Fibroblast of villous mesenchyme (primary cell): ENCODE measurements around the gene FANCE. TPM values are rescaled to one million over a fixed set of nuclear protein-coding genes. Genes with fewer than 3 reads are reported as not detected.

Source experiments
- DNase-seq: peaks from one replicate; pipeline ENCODE4 v3.0.0-alpha.2; 2010; ENCODE audit warnings: low read depth
- H3K4me3 ChIP-seq: 2 replicates; pipeline ENCODE4 v1.5.1; 2011; ENCODE audit warnings: low read depth, mild to moderate bottlenecking, low read length
- total RNA-seq: library from RNA; depleted of rRNA; stranded (reverse); fragments of >200 nt; gene quantifications from 2 replicates; pipeline ENCODE4 v1.2.3, GENCODE V29; 2012
- TF ChIP-seq, protein P1 (sequence below): IDR thresholded peaks from 2 replicates; pipeline ENCODE4 v1.5.1; 2012; ENCODE audit warnings: low read depth, mild to moderate bottlenecking, low read length; ENCODE audit not compliant: insufficient read depth

Gene FANCE, protein sequence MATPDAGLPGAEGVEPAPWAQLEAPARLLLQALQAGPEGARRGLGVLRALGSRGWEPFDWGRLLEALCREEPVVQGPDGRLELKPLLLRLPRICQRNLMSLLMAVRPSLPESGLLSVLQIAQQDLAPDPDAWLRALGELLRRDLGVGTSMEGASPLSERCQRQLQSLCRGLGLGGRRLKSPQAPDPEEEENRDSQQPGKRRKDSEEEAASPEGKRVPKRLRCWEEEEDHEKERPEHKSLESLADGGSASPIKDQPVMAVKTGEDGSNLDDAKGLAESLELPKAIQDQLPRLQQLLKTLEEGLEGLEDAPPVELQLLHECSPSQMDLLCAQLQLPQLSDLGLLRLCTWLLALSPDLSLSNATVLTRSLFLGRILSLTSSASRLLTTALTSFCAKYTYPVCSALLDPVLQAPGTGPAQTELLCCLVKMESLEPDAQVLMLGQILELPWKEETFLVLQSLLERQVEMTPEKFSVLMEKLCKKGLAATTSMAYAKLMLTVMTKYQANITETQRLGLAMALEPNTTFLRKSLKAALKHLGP
- 4.5 and 6.5 TPM in 2 replicates for total RNA-seq

DNA sequence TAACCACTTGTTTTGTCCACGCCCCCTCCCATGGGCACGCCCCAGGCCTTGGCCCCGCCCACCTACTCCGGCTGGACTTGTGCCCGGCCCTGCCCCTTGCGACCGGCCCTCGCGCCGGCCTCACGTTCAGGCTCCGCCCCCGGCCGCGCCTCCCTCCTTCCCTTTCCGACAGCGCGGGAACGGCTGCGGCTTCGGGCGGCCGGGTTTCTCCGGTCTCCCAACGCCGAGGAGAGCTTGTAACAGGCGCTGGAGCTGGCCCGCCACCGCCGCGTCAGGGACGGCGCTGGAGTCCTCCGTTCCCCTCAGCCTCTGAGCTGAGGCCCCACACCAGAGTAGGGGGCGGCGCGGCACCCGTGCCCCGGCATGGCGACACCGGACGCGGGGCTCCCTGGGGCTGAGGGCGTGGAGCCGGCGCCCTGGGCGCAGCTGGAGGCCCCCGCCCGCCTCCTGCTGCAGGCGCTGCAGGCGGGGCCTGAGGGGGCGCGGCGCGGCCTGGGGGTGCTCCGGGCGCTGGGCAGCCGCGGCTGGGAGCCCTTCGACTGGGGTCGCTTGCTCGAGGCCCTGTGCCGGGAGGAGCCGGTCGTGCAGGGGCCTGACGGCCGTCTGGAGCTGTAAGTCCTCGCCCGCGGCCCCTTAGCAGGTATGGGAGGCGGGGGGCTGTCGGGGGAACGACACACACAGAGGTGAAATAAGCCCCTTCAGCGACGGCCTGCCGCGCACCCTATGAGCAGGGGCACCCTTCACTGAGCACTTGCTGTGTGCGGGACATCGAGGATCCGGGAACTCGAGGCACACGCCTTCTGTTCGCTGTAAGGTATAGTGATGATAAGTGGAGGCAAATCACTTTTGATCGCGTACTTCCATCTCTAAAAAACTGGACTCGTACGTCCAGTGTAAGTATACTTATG, at the start of gene FANCE:
Gene FANCE, plus strand, starts transcription at position 156 of the 908 bp plus-strand sequence. Its CDS starts 208 bp downstream, at position 364.
- TF ChIP-seq, protein P1, sequence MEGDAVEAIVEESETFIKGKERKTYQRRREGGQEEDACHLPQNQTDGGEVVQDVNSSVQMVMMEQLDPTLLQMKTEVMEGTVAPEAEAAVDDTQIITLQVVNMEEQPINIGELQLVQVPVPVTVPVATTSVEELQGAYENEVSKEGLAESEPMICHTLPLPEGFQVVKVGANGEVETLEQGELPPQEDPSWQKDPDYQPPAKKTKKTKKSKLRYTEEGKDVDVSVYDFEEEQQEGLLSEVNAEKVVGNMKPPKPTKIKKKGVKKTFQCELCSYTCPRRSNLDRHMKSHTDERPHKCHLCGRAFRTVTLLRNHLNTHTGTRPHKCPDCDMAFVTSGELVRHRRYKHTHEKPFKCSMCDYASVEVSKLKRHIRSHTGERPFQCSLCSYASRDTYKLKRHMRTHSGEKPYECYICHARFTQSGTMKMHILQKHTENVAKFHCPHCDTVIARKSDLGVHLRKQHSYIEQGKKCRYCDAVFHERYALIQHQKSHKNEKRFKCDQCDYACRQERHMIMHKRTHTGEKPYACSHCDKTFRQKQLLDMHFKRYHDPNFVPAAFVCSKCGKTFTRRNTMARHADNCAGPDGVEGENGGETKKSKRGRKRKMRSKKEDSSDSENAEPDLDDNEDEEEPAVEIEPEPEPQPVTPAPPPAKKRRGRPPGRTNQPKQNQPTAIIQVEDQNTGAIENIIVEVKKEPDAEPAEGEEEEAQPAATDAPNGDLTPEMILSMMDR = no peak
- DNase-seq = peak; percentile 92
- peak within 1 kb of the TSS; percentile 69 for H3K4me3 ChIP-seq

DNA sequence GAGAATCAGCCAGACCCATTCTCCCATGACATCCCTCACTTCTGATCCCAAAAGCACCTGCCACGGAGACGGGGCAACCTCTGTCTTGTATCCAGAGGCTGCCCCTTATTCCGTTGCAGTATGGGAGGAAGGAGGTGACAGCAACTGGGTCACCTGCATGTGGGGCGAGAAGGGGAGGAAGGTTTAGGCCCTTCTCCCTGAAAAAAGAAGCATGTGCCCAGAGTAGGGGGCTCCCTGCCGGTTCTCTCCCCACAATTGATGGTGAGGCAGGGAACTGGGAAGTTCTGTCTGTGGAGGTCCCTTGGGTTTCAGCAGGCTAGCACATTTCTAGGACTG, 49.3 kb upstream of the FANCE start:
- H3K4me3 ChIP-seq = no peak overlapping the region
- TF ChIP-seq, protein P1 = no peak
- DNase-seq = no peak

DNA sequence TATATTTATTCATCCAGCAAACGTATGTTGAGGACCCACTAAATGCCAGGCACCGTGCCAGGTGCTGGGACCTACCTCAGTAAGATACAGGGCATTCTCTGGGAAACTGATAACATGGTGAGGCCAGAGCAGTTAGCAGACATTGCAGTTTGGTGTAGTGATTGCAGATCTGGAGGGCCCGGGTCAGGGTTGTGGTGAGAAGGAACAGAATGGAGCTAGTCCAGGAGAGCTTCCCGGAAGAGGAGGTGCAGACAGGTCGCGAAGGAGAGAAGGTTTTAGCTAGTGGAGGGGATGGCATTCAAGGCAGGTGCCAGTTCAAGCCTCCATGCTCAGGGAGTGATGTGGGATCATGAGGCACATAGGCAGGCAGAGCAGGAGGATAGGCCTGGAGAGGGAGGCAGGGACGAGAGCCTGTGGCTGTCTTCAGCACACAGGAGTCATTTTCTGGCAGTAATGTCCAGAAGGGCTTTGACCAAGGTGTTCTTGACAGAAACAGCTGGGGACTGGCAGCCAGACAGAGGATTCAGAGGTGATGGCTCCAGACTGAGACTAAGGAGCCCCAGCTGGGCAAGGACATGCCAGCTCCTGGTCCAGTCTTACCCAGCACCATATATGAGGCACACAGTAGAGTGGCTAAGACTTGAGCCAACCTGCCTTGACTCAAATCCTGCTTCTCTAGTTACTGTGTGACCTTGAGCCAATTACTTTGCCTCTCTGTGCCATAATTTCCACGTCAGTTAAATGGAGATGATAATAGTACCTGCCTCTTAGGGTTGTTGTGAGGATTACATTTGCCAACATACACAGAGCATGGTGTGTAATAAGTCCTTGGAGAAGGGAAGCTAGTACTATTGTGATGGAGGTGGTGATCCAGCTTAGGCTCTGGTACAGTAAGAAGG, 48.3 kb upstream of the FANCE start:
- TF ChIP-seq, protein P1 = no peak
- H3K4me3 ChIP-seq = no peak overlapping the region
- DNase-seq = no peak

DNA sequence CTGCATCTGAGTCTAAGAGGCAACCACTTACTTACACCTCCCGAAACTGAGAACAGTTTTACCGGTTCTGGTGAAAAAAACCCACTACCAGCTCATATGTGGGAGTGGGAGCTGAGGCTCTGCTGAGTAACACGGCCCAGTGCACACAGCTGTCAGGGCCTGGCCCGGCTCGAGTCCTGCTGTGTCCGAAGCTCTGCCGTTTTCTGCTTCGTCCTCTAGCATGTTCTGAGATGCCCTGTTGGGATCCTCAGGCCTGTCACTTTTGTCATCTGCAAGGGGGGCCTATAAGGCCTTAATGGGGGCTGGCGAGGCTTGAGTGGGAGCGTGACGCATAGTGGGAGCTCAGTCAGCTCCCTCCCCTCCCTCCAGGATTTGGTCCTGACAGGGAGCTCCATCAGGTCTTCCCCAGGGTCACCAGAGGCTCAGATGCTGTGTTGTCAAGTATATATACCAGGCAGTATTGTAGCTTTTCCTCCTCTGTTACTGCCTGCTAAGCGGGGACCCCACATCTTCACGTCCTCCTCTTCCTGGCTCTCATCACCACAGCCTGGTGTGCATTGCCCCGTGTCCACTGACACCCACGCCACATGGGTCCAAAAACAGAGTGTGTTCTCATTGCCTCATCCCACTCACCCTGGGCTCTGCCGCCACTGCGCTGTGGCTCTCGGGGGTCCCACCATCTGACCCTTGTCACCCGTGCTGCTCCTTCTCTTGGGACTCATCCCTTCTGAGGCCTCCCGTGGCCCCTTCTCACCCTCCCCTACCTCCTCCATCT, 45.2 kb upstream of the FANCE start:
- TF ChIP-seq, protein P1 = no peak
- no peak for DNase-seq
- no peak overlapping the region for H3K4me3 ChIP-seq

DNA sequence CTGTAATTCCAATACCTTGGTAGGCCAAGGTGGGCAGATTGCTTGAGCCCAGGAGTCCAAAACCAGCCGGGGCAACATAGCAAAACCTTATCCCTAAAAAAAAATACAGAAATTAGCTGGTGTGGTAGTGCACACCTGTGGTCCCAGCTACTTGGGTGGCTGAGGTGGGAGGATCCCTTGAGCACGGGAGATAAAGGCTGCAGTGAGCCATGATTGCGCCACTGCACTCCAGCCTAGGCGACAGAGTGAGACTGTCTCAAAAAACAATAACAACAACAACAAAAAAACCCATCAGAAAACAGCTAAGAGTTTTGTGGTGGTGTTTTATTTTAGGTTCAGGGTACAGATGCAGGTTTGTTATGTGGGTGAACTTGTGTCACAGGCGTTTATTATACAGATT, 42.9 kb upstream of the FANCE start:
- no peak for DNase-seq
- TF ChIP-seq, protein P1 = no peak
- no peak overlapping the region for H3K4me3 ChIP-seq
